ENCODE results near the gene ST3GAL3.

- TF ChIP-seq POLR2A (IDR thresholded peaks at IDR 0.05) (no peak), CTCF (IDR thresholded peaks at IDR 0.05) (no peak), POLR2AphosphoS5 (IDR thresholded peaks at IDR 0.05; ENCODE audit: insufficient read depth in 1 of 2, low read depth in 1 of 2) (no peak)
Measured at GRCh38 chr1:43957407-43958040, 250.2 kb downstream of the ST3GAL3 start.

All from vagina (tissue), 2 donors.